Measurements from ENCODE around the gene GRID1. TPM values are rescaled to one million over a fixed set of nuclear protein-coding genes. Genes with fewer than 3 reads are reported as not detected.

GRID1 gene
- polyA plus RNA-seq, 1 of the 3 experiments (the other 2 are of a cell fraction): 0.13 TPM

DNA sequence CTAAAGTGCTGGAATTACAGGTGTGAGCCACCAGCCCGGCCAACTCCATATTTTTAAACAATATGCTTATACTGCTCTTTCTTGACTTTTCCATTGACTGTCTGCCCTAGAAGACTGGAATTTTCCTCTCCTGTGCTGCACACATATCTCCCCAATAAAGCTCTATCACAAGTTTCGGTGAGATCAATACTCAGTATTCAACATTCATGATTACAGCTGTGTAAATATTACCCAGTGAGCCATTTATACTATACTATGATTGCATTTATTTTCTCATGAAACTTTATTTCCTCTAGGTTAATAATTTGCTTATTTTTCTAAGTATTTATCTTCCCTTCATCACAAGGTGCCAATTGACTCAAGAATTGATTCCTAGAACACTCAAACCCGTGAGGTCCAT lies 48.5 kb upstream of the GRID1 start:
- TF ChIP-seq MAX (IDR thresholded peaks at IDR 0.05; ENCODE audit: low read depth) (no peak), RFX5 (IDR thresholded peaks at IDR 0.05; ENCODE audit: low read length) (no peak), GATA2 (CRISPR knock-in tag; IDR thresholded peaks at IDR 0.05) (no peak), CHD2 (IDR thresholded peaks at IDR 0.05; ENCODE audit: low read length, partially characterized antibody) (no peak), YY1 (IDR thresholded peaks at IDR 0.05; ENCODE audit: low read depth) (no peak), NRF1 (IDR thresholded peaks at IDR 0.05; ENCODE audit: low read depth, low read length) (no peak), POLR2AphosphoS5 (IDR thresholded peaks at IDR 0.05; ENCODE audit: low read depth, low read length) (no peak), SMC3 (IDR thresholded peaks at IDR 0.05; ENCODE audit: low read depth, low read length) (no peak), ELF1 (IDR thresholded peaks at IDR 0.05) (no peak), TEAD4 (IDR thresholded peaks at IDR 0.05; ENCODE audit: borderline replicate concordance, insufficient read depth) (no peak), SIN3A (IDR thresholded peaks at IDR 0.05; ENCODE audit: borderline replicate concordance, low read depth, low read length) (no peak), USF2 (IDR thresholded peaks at IDR 0.05; ENCODE audit: borderline replicate concordance, low read depth, low read length) (no peak)
- TF ChIP-seq, protein P1, sequence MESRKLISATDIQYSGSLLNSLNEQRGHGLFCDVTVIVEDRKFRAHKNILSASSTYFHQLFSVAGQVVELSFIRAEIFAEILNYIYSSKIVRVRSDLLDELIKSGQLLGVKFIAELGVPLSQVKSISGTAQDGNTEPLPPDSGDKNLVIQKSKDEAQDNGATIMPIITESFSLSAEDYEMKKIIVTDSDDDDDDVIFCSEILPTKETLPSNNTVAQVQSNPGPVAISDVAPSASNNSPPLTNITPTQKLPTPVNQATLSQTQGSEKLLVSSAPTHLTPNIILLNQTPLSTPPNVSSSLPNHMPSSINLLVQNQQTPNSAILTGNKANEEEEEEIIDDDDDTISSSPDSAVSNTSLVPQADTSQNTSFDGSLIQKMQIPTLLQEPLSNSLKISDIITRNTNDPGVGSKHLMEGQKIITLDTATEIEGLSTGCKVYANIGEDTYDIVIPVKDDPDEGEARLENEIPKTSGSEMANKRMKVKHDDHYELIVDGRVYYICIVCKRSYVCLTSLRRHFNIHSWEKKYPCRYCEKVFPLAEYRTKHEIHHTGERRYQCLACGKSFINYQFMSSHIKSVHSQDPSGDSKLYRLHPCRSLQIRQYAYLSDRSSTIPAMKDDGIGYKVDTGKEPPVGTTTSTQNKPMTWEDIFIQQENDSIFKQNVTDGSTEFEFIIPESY (IDR thresholded peaks at IDR 0.05; ENCODE audit: borderline replicate concordance, low read depth): no peak
- Histone ChIP-seq H4K20me1 (ENCODE audit: insufficient read depth) (no peaks in the 10 kb centered on the region), H3K9ac (no peak overlapping the region), H3K27ac (ENCODE audit: low read depth in 2 of 2, low read length in 1 of 2) (no peak overlapping the region), H3K4me3 (ENCODE audit: low read depth in 2 of 2, low read length in 1 of 2) (no peak overlapping the region), H3K36me3 (replicated peaks in 1 of 2; ENCODE audit: control insufficient read depth in 1 of 2, insufficient read depth in 2 of 2, low read length in 1 of 2) (no peaks in the 10 kb centered on the region), H3F3A (replicated peaks; ENCODE audit: insufficient read depth) (no peaks in the 10 kb centered on the region), H3K9me2 (no peaks in the 10 kb centered on the region), H3K4me1 (ENCODE audit: control insufficient read depth in 1 of 2, insufficient read depth in 2 of 2, low read depth in 1 of 2, low read length in 1 of 2) (peaks cover 0 to 13% of the 10 kb centered on the region in 2 experiments; a peak in 1 of 4 replicates), H3K27me3 (ENCODE audit: insufficient read depth) (no peaks in the 10 kb centered on the region), H3K4me2 (no peak overlapping the region), H2AFZ (ENCODE audit: low read depth) (no peak overlapping the region), H3K9me3 (no peaks in the 10 kb centered on the region; the same call in 1 of the 2 replicates), H3K79me2 (ENCODE audit: insufficient read depth) (no peaks in the 10 kb centered on the region)
- ChIA-PET CTCF (no interaction called here), POLR2A (no interaction called here)
- WGBS (ENCODE audit: low lambda C conversion rate): 70% methylated on average over 3 of the region's 3 CpGs
- no peak for DNase-seq

DNA sequence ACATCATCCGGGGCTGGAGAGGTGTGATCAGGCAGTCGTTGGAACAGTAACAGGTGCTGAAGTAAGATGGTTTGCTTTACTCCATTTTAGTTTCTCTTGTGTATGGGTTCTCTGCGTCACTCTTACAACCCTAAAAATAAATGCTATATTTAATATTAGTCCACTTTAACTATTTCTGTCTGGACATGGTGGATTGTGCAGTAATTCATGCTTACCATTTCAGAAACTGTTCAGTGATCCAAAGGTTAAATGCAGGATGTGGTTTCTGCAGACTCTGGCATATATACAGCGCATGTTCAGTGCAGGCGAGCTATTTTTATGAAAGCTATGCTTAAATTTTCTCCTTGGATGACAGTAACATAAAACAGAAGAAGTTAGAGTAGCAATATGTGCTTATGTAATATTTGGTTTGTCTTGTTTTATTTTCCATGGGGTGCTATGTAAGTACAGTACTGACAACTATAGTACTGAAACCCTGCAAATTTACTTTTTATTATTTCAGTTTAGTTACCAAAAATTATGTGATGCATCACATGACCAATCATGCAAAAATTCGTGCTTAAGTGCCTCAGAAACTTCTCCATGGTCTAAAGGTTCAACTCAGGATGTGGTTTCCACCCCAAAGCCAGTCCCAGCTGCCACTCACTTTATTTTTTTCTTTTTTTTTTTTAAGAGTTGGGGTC lies 46.6 kb upstream of the GRID1 start:
- H3K4me1 ChIP-seq (ENCODE audit: control insufficient read depth in 1 of 2, insufficient read depth in 2 of 2, low read depth in 1 of 2, low read length in 1 of 2): peaks cover 0 to 13% of the 10 kb centered on the region in 2 experiments; a peak in 1 of 4 replicates
- H3K27ac ChIP-seq (ENCODE audit: low read depth in 2 of 2, low read length in 1 of 2): peak overlapping the region; percentile 1 to 12; a peak in 2 of 4 replicates
- no peaks in the 10 kb centered on the region for H3K36me3 ChIP-seq (replicated peaks in 1 of 2; ENCODE audit: control insufficient read depth in 1 of 2, insufficient read depth in 2 of 2, low read length in 1 of 2)
- no peaks in the 10 kb centered on the region for H3F3A ChIP-seq (replicated peaks; ENCODE audit: insufficient read depth)
- ChIA-PET CTCF (interaction anchor here (0.7 to 1.8 kb wide), 2 partner anchors 12 to 172 kb away, joined by 3 to 6 read pairs; no protein-coding TSS in a partner anchor), POLR2A (no interaction called here)
- no peaks in the 10 kb centered on the region for H4K20me1 ChIP-seq (ENCODE audit: insufficient read depth)
- H3K79me2 ChIP-seq (ENCODE audit: insufficient read depth): no peaks in the 10 kb centered on the region
- H2AFZ ChIP-seq (ENCODE audit: low read depth): 0 out of 2 replicates have a peak overlapping the region, but pooled peaks have one; percentile 5
- no peaks in the 10 kb centered on the region for H3K27me3 ChIP-seq (ENCODE audit: insufficient read depth)
- H3K9ac ChIP-seq: no peak overlapping the region
- H3K4me2 ChIP-seq: 0 out of 2 replicates have a peak overlapping the region, but pooled peaks have one; percentile 22
- no peak for TF ChIP-seq TEAD4 (IDR thresholded peaks at IDR 0.05; ENCODE audit: borderline replicate concordance, insufficient read depth)
- peak; percentile 45; the same call in 1 of the 2 replicates for TF ChIP-seq TCF12 (IDR thresholded peaks at IDR 0.05)
- TF ChIP-seq TAF1 (IDR thresholded peaks at IDR 0.05; ENCODE audit: borderline replicate concordance, low read depth, low read length): no peak
- TF ChIP-seq USF1 (IDR thresholded peaks at IDR 0.05; ENCODE audit: borderline replicate concordance, low read depth): peak; percentile 18; the same call in 1 of the 2 replicates
- no peak for TF ChIP-seq GATA2 (CRISPR knock-in tag; IDR thresholded peaks at IDR 0.05)
- no peak for TF ChIP-seq RCOR1 (IDR thresholded peaks at IDR 0.05; ENCODE audit: low read length)
- no peak for TF ChIP-seq CHD2 (IDR thresholded peaks at IDR 0.05; ENCODE audit: low read length, partially characterized antibody)
- no peak for TF ChIP-seq YY1 (IDR thresholded peaks at IDR 0.05; ENCODE audit: low read depth)
- peak; percentile 18; the same call in 1 of the 2 replicates for TF ChIP-seq JUND (IDR thresholded peaks at IDR 0.05)
- WGBS (ENCODE audit: low lambda C conversion rate): 45% methylated on average over 6 of the region's 6 CpGs
- DNase-seq: no peak
- H3K4me3 ChIP-seq (ENCODE audit: low read depth in 2 of 2, low read length in 1 of 2): no peak overlapping the region; a peak in 1 of 4 replicates
- no peaks in the 10 kb centered on the region; the same call in 1 of the 2 replicates for H3K9me3 ChIP-seq
- H3K9me2 ChIP-seq: no peaks in the 10 kb centered on the region
